CD4-positive, CD25-positive, alpha-beta regulatory T cell (primary cell): ENCODE data around the gene MCM7. TPM values are rescaled to one million over a fixed set of nuclear protein-coding genes. Genes with fewer than 3 reads are reported as not detected.
A peak's percentile ranks its signal among the peaks of the same experiment; 100 is the strongest.

Experiments
- ATAC-seq, 2 donors: fragments of 150-1000 bp; cut with Tn5 transposase; one replicate each; pipeline ENCODE4 v1.10.0; 2021; ENCODE audit warnings: low read depth in 2 of 2, moderate number of reproducible peaks in 2 of 2, moderate library complexity in 1 of 2
- DNase-seq, 3 donors: peaks; one replicate each; pipeline versions ENCODE4 v3.0.0 to v3.0.0-alpha.2; 2012 to 2022; ENCODE audit warnings: mixed read lengths in 1 of 3
- H3K27ac ChIP-seq: one replicate; pipeline ENCODE4 v1.7.0; 2013; ENCODE audit warnings: mild to moderate bottlenecking, low read length; ENCODE audit not compliant: insufficient read depth, poor library complexity, severe bottlenecking
- H3K27me3 ChIP-seq: one replicate; pipeline ENCODE4 v1.7.0; 2013; ENCODE audit warnings: low read length; ENCODE audit not compliant: control insufficient read depth, insufficient read depth
- H3K36me3 ChIP-seq: one replicate; pipeline ENCODE4 v1.7.0; 2013; ENCODE audit warnings: mild to moderate bottlenecking, low read length, moderate library complexity; ENCODE audit not compliant: control insufficient read depth, insufficient read depth
- H3K4me1 ChIP-seq: 2 replicates; pipeline ENCODE4 v1.7.0; 2013; ENCODE audit warnings: mild to moderate bottlenecking, low read length; ENCODE audit not compliant: insufficient read depth, control insufficient read depth, poor library complexity, severe bottlenecking
- H3K4me3 ChIP-seq: one replicate; pipeline ENCODE4 v1.7.0; 2013; ENCODE audit warnings: low read depth, mild to moderate bottlenecking, low read length, moderate library complexity
- H3K9me3 ChIP-seq, 2 experiments: 1 replicate in 1 of 2; 2 replicates in 1 of 2; pipeline ENCODE4 v1.7.0; 2013; ENCODE audit warnings: low read length in 2 of 2, mild to moderate bottlenecking in 1 of 2, moderate library complexity in 1 of 2; ENCODE audit not compliant: control insufficient read depth in 2 of 2
- H3K27ac Mint-ChIP-seq, 3 donors: one replicate each; pipeline ENCODE4 v1.8.0; 2020 to 2022; ENCODE audit warnings: mild to moderate bottlenecking in 3 of 3, mixed read lengths in 3 of 3, moderate library complexity in 2 of 3
- H3K27me3 Mint-ChIP-seq: one replicate; pipeline ENCODE4 v1.8.0; 2022; ENCODE audit warnings: mild to moderate bottlenecking, mixed read lengths
- H3K36me3 Mint-ChIP-seq: one replicate; pipeline ENCODE4 v1.8.0; 2020; ENCODE audit warnings: mixed read lengths
- H3K4me1 Mint-ChIP-seq, 4 donors: one replicate each; pipeline ENCODE4 v1.8.0; 2020 to 2022; ENCODE audit warnings: mixed read lengths in 4 of 4, mild to moderate bottlenecking in 1 of 4
- H3K4me3 Mint-ChIP-seq, 4 donors: one replicate each; pipeline ENCODE4 v1.8.0; 2020 to 2022; ENCODE audit warnings: mild to moderate bottlenecking in 4 of 4, mixed read lengths in 4 of 4, moderate library complexity in 3 of 4
- H3K9me3 Mint-ChIP-seq, 7 donors: one replicate each; pipeline ENCODE4 v1.8.0; 2020 to 2022; ENCODE audit warnings: mixed read lengths in 7 of 7, mild to moderate bottlenecking in 3 of 7, moderate library complexity in 2 of 7
- polyA plus RNA-seq, 4 donors: library from polyadenylated mRNA; unstranded; fragments of 300-500 nt; fragmentation: Illumina TruSeq; gene quantifications; one replicate each; pipeline ENCODE4 v1.2.3, GENCODE V29; 2021
- total RNA-seq: library from RNA; stranded (reverse); gene quantifications from one replicate; pipeline ENCODE4 v1.2.3, GENCODE V29; 2022

The MCM7 gene
- total and polyA plus RNA-seq, 5 donors from 2014 or later = 31.2 to 82.0 (median 36.9) TPM

DNA sequence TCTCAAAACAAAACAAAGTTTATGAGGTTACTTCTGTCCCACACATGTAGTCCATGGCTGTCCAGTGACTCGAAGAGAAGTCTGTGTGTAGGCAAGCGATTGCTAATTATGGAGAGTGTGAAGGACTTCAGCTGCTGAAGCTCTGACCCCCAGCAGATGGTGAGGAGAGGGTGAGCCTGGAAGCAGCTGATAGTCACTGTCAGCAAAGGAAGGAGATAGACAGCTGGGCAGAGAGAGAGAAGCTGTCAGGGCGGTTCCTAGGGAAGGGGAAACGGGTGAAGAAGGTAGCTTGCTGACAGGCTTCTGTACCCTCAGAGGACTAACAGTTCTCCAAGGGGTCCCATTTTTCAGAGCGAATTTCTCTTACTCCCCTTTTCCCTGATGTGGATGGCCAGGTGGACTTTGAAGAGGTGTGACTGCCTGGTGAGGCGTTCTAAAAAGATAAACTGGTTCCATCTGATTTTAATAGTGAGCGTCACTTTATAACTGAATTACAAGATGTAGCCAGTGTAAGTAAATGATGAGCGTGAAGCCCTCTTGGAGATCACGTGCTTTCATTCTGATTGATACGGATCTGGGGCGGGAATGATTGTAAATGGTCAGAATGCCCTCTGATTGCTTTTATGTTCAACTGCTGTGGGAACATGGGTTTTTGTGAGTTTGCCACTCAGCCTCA is 39.5 kb downstream of the MCM7 start:
- Mint-ChIP-seq H3K27me3 (no peaks in the 10 kb centered on the region), H3K9me3 (no peaks in the 10 kb centered on the region), H3K27ac (no peak overlapping the region), H3K4me1 (no peaks in the 10 kb centered on the region), H3K36me3 (peaks cover 30% of the 10 kb centered on the region), H3K4me3 (no peak overlapping the region)
- Histone ChIP-seq H3K36me3 (peaks cover 22% of the 10 kb centered on the region), H3K27ac (no peak overlapping the region), H3K9me3 (no peaks in the 10 kb centered on the region), H3K27me3 (no peaks in the 10 kb centered on the region), H3K4me3 (no peak overlapping the region), H3K4me1 (no peaks in the 10 kb centered on the region)
- DNase-seq (no peak), ATAC-seq (no peak)

GRCh38 chr7:100059251-100059739 is 41.9 kb downstream of the MCM7 start:
- no peaks in the 10 kb centered on the region for H3K27me3 Mint-ChIP-seq
- H3K9me3 Mint-ChIP-seq = no peaks in the 10 kb centered on the region
- ATAC-seq (no peak), DNase-seq (no peak)
- peaks cover 12% of the 10 kb centered on the region for H3K36me3 ChIP-seq
- H3K27me3 ChIP-seq = no peaks in the 10 kb centered on the region
- H3K9me3 ChIP-seq = no peaks in the 10 kb centered on the region
- H3K27ac Mint-ChIP-seq = no peak overlapping the region
- no peak overlapping the region for H3K4me3 ChIP-seq
- peaks cover 26% of the 10 kb centered on the region for H3K36me3 Mint-ChIP-seq
- no peak overlapping the region for H3K4me3 Mint-ChIP-seq
- H3K4me1 Mint-ChIP-seq = no peaks in the 10 kb centered on the region
- no peaks in the 10 kb centered on the region for H3K4me1 ChIP-seq
- no peak overlapping the region for H3K27ac ChIP-seq

DNA sequence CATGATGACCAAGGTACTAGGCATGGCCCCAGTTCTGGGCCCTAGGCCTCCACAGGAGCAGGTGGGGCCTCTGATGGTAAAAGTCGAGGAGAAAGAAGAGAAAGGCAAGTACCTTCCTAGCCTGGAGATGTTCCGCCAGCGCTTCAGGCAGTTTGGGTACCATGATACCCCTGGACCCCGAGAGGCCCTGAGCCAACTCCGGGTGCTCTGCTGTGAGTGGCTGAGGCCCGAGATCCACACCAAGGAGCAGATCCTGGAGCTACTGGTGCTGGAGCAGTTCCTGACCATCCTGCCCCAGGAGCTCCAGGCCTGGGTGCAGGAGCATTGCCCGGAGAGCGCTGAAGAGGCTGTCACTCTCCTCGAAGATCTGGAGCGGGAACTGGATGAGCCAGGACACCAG is 44.2 kb downstream of the MCM7 start:
- Mint-ChIP-seq H3K9me3 (no peaks in the 10 kb centered on the region), H3K4me1 (peaks cover 0 to 6% (median 1%) of the 10 kb centered on the region in 4 donors), H3K36me3 (peaks cover 17% of the 10 kb centered on the region), H3K27ac (no peak overlapping the region), H3K27me3 (no peaks in the 10 kb centered on the region), H3K4me3 (no peak overlapping the region)
- ATAC-seq = no peak
- no peak for DNase-seq
- Histone ChIP-seq H3K4me3 (no peak overlapping the region), H3K4me1 (no peaks in the 10 kb centered on the region), H3K36me3 (peaks cover 5% of the 10 kb centered on the region), H3K27me3 (no peaks in the 10 kb centered on the region), H3K27ac (no peak overlapping the region), H3K9me3 (no peaks in the 10 kb centered on the region)

- Mint-ChIP-seq H3K9me3 (peaks cover 0 to 2% (median 0%) of the 10 kb centered on the region in 7 donors), H3K27me3 (peaks cover 6% of the 10 kb centered on the region), H3K4me1 (peaks cover 0 to 31% (median 17%) of the 10 kb centered on the region in 4 donors), H3K4me3 (peak overlapping the region in 1 of 4 donors; percentile 75), H3K27ac (no peak overlapping the region), H3K36me3 (peaks cover 5% of the 10 kb centered on the region)
- ATAC-seq (no peak), DNase-seq (peak in 2 of 3 donors; percentile 46 to 59)
- H3K9me3 ChIP-seq = no peaks in the 10 kb centered on the region
- H3K4me1 ChIP-seq = peaks cover 10% of the 10 kb centered on the region
- H3K4me3 ChIP-seq = no peak overlapping the region
- H3K27me3 ChIP-seq = no peaks in the 10 kb centered on the region
- H3K27ac ChIP-seq = no peak overlapping the region
- peaks cover 5% of the 10 kb centered on the region for H3K36me3 ChIP-seq
Measured at GRCh38 chr7:100053215-100053614, 48.0 kb downstream of the MCM7 start.

- no peak overlapping the region for H3K27ac ChIP-seq
- Mint-ChIP-seq H3K4me3 (peak overlapping the region; percentile 29 to 77 (median 58)), H3K36me3 (no peaks in the 10 kb centered on the region), H3K27ac (peak overlapping the region in 1 of 3 donors; percentile 78), H3K9me3 (peaks cover 0 to 2% (median 0%) of the 10 kb centered on the region in 7 donors), H3K4me1 (peaks cover 0 to 31% (median 17%) of the 10 kb centered on the region in 4 donors), H3K27me3 (peaks cover 10% of the 10 kb centered on the region)
- no peaks in the 10 kb centered on the region for H3K36me3 ChIP-seq
- no peaks in the 10 kb centered on the region for H3K9me3 ChIP-seq
- ATAC-seq = no peak
- H3K27me3 ChIP-seq = no peaks in the 10 kb centered on the region
- peaks cover 10% of the 10 kb centered on the region for H3K4me1 ChIP-seq
- DNase-seq = no peak
- no peak overlapping the region for H3K4me3 ChIP-seq
Measured at GRCh38 chr7:100051611-100052010, 49.6 kb downstream of the MCM7 start.

DNA sequence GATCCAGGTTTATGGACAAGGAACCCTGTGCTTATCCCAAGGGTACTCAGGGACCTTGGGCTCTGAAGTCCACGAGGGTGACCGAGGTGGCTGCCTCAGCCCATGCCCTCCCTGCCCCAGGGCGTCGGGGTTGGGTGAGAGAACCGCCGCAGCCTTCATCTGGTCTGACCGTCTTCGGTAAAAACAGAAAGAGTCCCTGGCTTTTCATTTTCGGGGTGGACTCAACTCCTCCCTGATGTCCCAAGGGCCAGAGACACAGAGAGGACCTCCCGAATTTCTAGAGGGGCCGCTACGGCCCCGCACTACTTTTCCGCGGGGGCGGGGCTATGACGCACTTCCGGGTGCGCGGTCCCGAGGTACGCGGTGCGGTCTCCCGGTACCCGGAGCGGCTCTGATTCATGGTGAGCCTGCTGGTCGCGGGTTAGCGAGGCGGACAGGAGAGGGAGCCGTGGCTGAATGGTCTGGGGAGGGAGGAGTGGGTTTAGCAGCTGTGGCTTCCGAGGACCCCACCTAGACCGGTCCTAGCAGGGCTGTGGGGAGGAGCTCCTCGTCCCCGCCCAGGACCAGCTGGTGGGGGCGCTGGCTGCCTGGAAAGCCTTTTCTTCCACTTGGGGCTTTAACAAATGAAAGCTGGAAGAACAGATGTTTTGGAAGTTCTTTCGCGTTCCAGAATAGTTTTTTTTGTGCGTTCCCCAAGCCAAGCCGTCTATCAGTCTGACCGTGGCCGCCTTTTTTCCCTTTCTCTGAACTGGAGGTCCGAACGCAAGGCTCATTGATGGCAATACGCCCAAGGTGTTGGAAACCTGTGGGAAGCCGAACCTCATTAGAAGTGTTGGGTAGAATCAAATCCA is 51.5 kb downstream of the MCM7 start, which contains the start of gene ZSCAN21:
Gene ZSCAN21 (plus strand): TSS at position 334 of the 851 bp plus-strand sequence. CDS start 7,233 bp downstream, outside the sequence.
- Histone ChIP-seq H3K4me3 (peak within 1 kb of the TSS; percentile 91), H3K27ac (peak within 1 kb of the TSS; percentile 87), H3K4me1 (peaks cover 10% of the 10 kb centered on the region), H3K36me3 (no peaks in the 10 kb centered on the region), H3K27me3 (no peaks in the 10 kb centered on the region), H3K9me3 (no peaks in the 10 kb centered on the region)
- ATAC-seq = peak; percentile 88 to 90
- Mint-ChIP-seq H3K4me3 (peak within 1 kb of the TSS; percentile 93 to 98 (median 94)), H3K27ac (peak within 1 kb of the TSS; percentile 75 to 97 (median 97)), H3K4me1 (peaks cover 0 to 31% (median 18%) of the 10 kb centered on the region in 4 donors), H3K36me3 (no peaks in the 10 kb centered on the region), H3K9me3 (peaks cover 0 to 2% (median 0%) of the 10 kb centered on the region in 7 donors), H3K27me3 (peaks cover 14% of the 10 kb centered on the region)
- peak; percentile 76 to 81 (median 80) for DNase-seq

- ATAC-seq (no peak), DNase-seq (peak in 1 of 3 donors; percentile 18)
- no peaks in the 10 kb centered on the region for H3K36me3 ChIP-seq
- H3K4me1 Mint-ChIP-seq = peaks cover 0 to 31% (median 18%) of the 10 kb centered on the region in 4 donors
- H3K36me3 Mint-ChIP-seq = no peaks in the 10 kb centered on the region
- peaks cover 0 to 2% (median 0%) of the 10 kb centered on the region in 7 donors for H3K9me3 Mint-ChIP-seq
- H3K27ac ChIP-seq = no peak overlapping the region
- H3K27me3 Mint-ChIP-seq = peaks cover 14% of the 10 kb centered on the region
- no peaks in the 10 kb centered on the region for H3K27me3 ChIP-seq
- H3K27ac Mint-ChIP-seq = peak overlapping the region; percentile 75 to 97 (median 96)
- no peaks in the 10 kb centered on the region for H3K9me3 ChIP-seq
- H3K4me1 ChIP-seq = peaks cover 10% of the 10 kb centered on the region
- peak overlapping the region; percentile 80 to 98 (median 94) for H3K4me3 Mint-ChIP-seq
- H3K4me3 ChIP-seq = peak overlapping the region; percentile 91
Measured at GRCh38 chr7:100048680-100049079, 52.5 kb downstream of the MCM7 start.
